CD4-positive, alpha-beta T cell (primary cell): Measurements from ENCODE around the gene EDNRA. TPM values are rescaled to one million over a fixed set of nuclear protein-coding genes. Genes with fewer than 3 reads are reported as not detected.

Experiments used
- ATAC-seq: fragments of 200-7000 bp; cut with Tn5 transposase; one replicate; pipeline ENCODE4 v1.10.0; 2022; ENCODE audit warnings: mild to moderate bottlenecking; ENCODE audit not compliant: poor library complexity
- CTCF ChIA-PET: fragments of 350-600 bp; sonication (Branson Sonifier 250); formaldehyde crosslinking; loops from one replicate; lab custom pipeline; 2021; ENCODE audit warnings: antibody characterized with exemption, inconsistent platforms; lab: Charles Lee
- POLR2A ChIA-PET: fragments of 350-600 bp; sonication (Branson Sonifier 250); formaldehyde crosslinking; loops from one replicate; lab custom pipeline; 2021; ENCODE audit warnings: antibody characterized with exemption, inconsistent platforms; lab: Charles Lee
- DNase-seq, 14 experiments: peaks; one replicate each; pipeline ENCODE4 v3.0.0-alpha.2; 2013 to 2020; ENCODE audit warnings: mixed read lengths in 2 of 14
- H3K27ac ChIP-seq, 2 donors: one replicate each; pipeline versions ENCODE4 v1.5.1 to v1.7.0; 2013; ENCODE audit warnings: low read length in 2 of 2, low read depth in 1 of 2, mild to moderate bottlenecking in 1 of 2
- H3K27me3 ChIP-seq, 2 experiments: 1 replicate in 1 of 2; 2 replicates in 1 of 2; pipeline versions ENCODE4 v1.6.1 to v1.7.0; 2013; ENCODE audit warnings: low read length in 2 of 2, control low read depth in 1 of 2, mild to moderate bottlenecking in 1 of 2, moderate library complexity in 1 of 2; ENCODE audit not compliant: insufficient read depth in 2 of 2, control insufficient read depth in 1 of 2
- H3K36me3 ChIP-seq: one replicate; pipeline ENCODE4 v1.6.1; 2013; ENCODE audit warnings: low read length, control low read depth; ENCODE audit not compliant: insufficient read depth
- H3K4me1 ChIP-seq: one replicate; pipeline ENCODE4 v1.6.1; 2013; ENCODE audit warnings: low read length, control low read depth; ENCODE audit not compliant: insufficient read depth
- H3K4me3 ChIP-seq: one replicate; pipeline ENCODE4 v1.5.1; 2013; ENCODE audit warnings: mild to moderate bottlenecking, low read length, moderate library complexity
- H3K9me3 ChIP-seq, 2 experiments: 1 replicate in 1 of 2; 2 replicates in 1 of 2; pipeline versions ENCODE4 v1.6.1 to v1.7.0; 2013; ENCODE audit warnings: low read length in 2 of 2, mild to moderate bottlenecking in 2 of 2, control low read depth in 1 of 2, moderate library complexity in 1 of 2; ENCODE audit not compliant: control insufficient read depth in 1 of 2, insufficient read depth in 1 of 2
- H3K27ac Mint-ChIP-seq: one replicate; pipeline ENCODE4 v1.8.0; 2020; ENCODE audit warnings: mixed read lengths
- H3K27me3 Mint-ChIP-seq: one replicate; pipeline ENCODE4 v1.8.0; 2021; ENCODE audit warnings: mixed read lengths
- H3K36me3 Mint-ChIP-seq: one replicate; pipeline ENCODE4 v1.8.0; 2021; ENCODE audit warnings: low read depth, mixed read lengths
- H3K4me1 Mint-ChIP-seq: one replicate; pipeline ENCODE4 v1.8.0; 2021; ENCODE audit warnings: low read depth, mixed read lengths
- H3K4me3 Mint-ChIP-seq: one replicate; pipeline ENCODE4 v1.8.0; 2020; ENCODE audit warnings: mild to moderate bottlenecking, mixed read lengths
- H3K9me3 Mint-ChIP-seq: one replicate; pipeline ENCODE4 v1.8.0; 2020; ENCODE audit warnings: mixed read lengths
- CTCF ChIP-seq: fragments of 200-600 bp; IDR thresholded peaks from one replicate; pipeline ENCODE4 v1.8.0; 2022; ENCODE audit warnings: antibody characterized with exemption, mild to moderate bottlenecking
- intact Hi-C, 2 experiments: fragments of 100-400 bp; cut with DNase I in 1 of 2; cut with micrococcal nuclease in 1 of 2; formaldehyde crosslinking; loops; one replicate each; pipeline versions ENCODE4 v1.15.1 to v1.9.0; 2023 to 2025; cut with DNase I, micrococcal nuclease
- total RNA-seq, 174 experiments: library from RNA in 2 of 174; stranded (reverse) in 2 of 174; gene quantifications; one replicate each; pipeline ENCODE4 v1.2.3 and lab custom pipeline; 2021 to 2026

The EDNRA gene
- total RNA-seq, 2 experiments from 2014 or later: not detected

GRCh38 chr4:147477439-147477838 lies 3.5 kb upstream of the EDNRA start:
- DNase-seq: no peak
- Histone ChIP-seq H3K27ac (no peak overlapping the region), H3K27me3 (peaks cover 16 to 29% of the 10 kb centered on the region in 2 experiments), H3K9me3 (peaks cover 0 to 8% of the 10 kb centered on the region in 2 experiments), H3K4me3 (no peak overlapping the region), H3K4me1 (peaks cover 2% of the 10 kb centered on the region), H3K36me3 (no peaks in the 10 kb centered on the region)
- POLR2A ChIA-PET: no interaction called here
- TF ChIP-seq CTCF: no peak
- H3K36me3 Mint-ChIP-seq: no peaks in the 10 kb centered on the region
- H3K9me3 Mint-ChIP-seq: peaks cover 5% of the 10 kb centered on the region
- CTCF ChIA-PET: no interaction called here
- H3K4me3 Mint-ChIP-seq: no peak overlapping the region
- no peak overlapping the region for H3K27ac Mint-ChIP-seq
- peaks cover 43% of the 10 kb centered on the region for H3K27me3 Mint-ChIP-seq
- intact Hi-C loops: no loop called here
- H3K4me1 Mint-ChIP-seq: no peaks in the 10 kb centered on the region
- ATAC-seq: no peak

GRCh38 chr4:147479376-147479775 lies 1.5 kb upstream of the EDNRA start:
- Mint-ChIP-seq H3K4me1 (no peaks in the 10 kb centered on the region), H3K27ac (no peak overlapping the region), H3K4me3 (no peak overlapping the region), H3K9me3 (peaks cover 4% of the 10 kb centered on the region), H3K27me3 (peaks cover 43% of the 10 kb centered on the region), H3K36me3 (no peaks in the 10 kb centered on the region)
- no peaks in the 10 kb centered on the region for H3K36me3 ChIP-seq
- peaks cover 2% of the 10 kb centered on the region for H3K4me1 ChIP-seq
- peaks cover 21 to 37% of the 10 kb centered on the region in 2 experiments for H3K27me3 ChIP-seq
- ChIA-PET CTCF (no interaction called here), POLR2A (no interaction called here)
- DNase-seq (no peak), ATAC-seq (no peak)
- TF ChIP-seq CTCF: no peak
- H3K4me3 ChIP-seq: no peak overlapping the region
- intact Hi-C loops: no loop called here
- H3K9me3 ChIP-seq: peaks cover 0 to 8% of the 10 kb centered on the region in 2 experiments
- H3K27ac ChIP-seq: no peak overlapping the region

- POLR2A ChIA-PET: no interaction called here
Observed at GRCh38 chr4:147479786-147480185, 1.1 kb upstream of the EDNRA start.

More at GRCh38 chr4:147479786-147480185, 1.1 kb upstream of the EDNRA start:
- H3K9me3 Mint-ChIP-seq: peaks cover 4% of the 10 kb centered on the region
- H3K36me3 Mint-ChIP-seq: no peaks in the 10 kb centered on the region
- no peak overlapping the region for H3K4me3 Mint-ChIP-seq
- CTCF ChIA-PET: no interaction called here
- no peak for TF ChIP-seq CTCF
- ATAC-seq (no peak), DNase-seq (no peak)
- peaks cover 2% of the 10 kb centered on the region for H3K4me1 ChIP-seq
- H3K36me3 ChIP-seq: no peaks in the 10 kb centered on the region
- no peaks in the 10 kb centered on the region for H3K4me1 Mint-ChIP-seq
- intact Hi-C loops: no loop called here
- peaks cover 21 to 37% of the 10 kb centered on the region in 2 experiments for H3K27me3 ChIP-seq
- H3K4me3 ChIP-seq: no peak overlapping the region
- no peak overlapping the region for H3K27ac Mint-ChIP-seq
- H3K27me3 Mint-ChIP-seq: peaks cover 40% of the 10 kb centered on the region
- peaks cover 0 to 8% of the 10 kb centered on the region in 2 experiments for H3K9me3 ChIP-seq
- H3K27ac ChIP-seq: no peak overlapping the region
